ENCODE measurements around the gene VTI1A. TPM values are rescaled to one million over a fixed set of nuclear protein-coding genes. Genes with fewer than 3 reads are reported as not detected.
"Not testable (repeated sequence)": the region's sequence is repeated elsewhere in the genome, so short reads cannot be mapped to it uniquely, and the experiment has no call there.

VTI1A gene
- total and polyA plus RNA-seq, 8 donors = 7.3 to 20.2 (median 11.6) TPM

DNA sequence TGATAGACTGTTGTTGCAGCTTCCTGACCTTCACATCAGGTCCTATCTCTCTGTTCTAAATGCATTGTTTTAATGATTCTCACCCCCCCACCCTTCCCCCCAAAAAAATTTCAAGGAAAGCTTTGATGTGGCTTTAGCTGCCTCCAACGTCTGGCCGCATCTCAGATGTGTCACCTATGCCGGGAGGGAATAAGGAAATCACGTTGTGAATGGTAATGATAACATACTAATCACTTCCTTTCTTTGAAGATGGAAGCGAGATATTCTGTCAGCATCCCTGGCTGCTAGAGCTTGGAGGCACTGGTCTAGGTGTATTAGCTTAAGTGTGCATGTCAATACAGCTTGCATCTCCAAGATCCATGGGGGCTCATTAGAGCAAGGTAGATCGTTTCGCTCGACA lies 89.6 kb downstream of the VTI1A start:
- ATAC-seq (no peak), DNase-seq (no peak), FAIRE-seq (no peak)
- 94 to 95% methylated on average over 8 of the region's 8 CpGs for WGBS, 2 donors
- no peaks in the 10 kb centered on the region for H3K36me3 ChIP-seq
- H3K27me3 ChIP-seq = no peaks in the 10 kb centered on the region
- H3K27ac ChIP-seq = no peak overlapping the region
- TF ChIP-seq, protein P1, sequence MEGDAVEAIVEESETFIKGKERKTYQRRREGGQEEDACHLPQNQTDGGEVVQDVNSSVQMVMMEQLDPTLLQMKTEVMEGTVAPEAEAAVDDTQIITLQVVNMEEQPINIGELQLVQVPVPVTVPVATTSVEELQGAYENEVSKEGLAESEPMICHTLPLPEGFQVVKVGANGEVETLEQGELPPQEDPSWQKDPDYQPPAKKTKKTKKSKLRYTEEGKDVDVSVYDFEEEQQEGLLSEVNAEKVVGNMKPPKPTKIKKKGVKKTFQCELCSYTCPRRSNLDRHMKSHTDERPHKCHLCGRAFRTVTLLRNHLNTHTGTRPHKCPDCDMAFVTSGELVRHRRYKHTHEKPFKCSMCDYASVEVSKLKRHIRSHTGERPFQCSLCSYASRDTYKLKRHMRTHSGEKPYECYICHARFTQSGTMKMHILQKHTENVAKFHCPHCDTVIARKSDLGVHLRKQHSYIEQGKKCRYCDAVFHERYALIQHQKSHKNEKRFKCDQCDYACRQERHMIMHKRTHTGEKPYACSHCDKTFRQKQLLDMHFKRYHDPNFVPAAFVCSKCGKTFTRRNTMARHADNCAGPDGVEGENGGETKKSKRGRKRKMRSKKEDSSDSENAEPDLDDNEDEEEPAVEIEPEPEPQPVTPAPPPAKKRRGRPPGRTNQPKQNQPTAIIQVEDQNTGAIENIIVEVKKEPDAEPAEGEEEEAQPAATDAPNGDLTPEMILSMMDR (IDR thresholded peaks at IDR 0.05) = no peak
- H3K4me3 ChIP-seq = no peak overlapping the region
- no peaks in the 10 kb centered on the region for H3K9me3 ChIP-seq
- intact Hi-C loops (cut with DNase I) = no loop called here
- no peaks in the 10 kb centered on the region for H3K4me1 ChIP-seq

GRCh38 chr10:112538168-112538567 lies 91.2 kb downstream of the VTI1A start:
- intact Hi-C loops (cut with DNase I) = no loop called here
- WGBS, 2 donors = 91 to 96% methylated on average over 7 of the region's 7 CpGs
- Histone ChIP-seq H3K4me3 (no peak overlapping the region), H3K27ac (no peak overlapping the region), H3K36me3 (no peaks in the 10 kb centered on the region), H3K27me3 (no peaks in the 10 kb centered on the region), H3K4me1 (no peaks in the 10 kb centered on the region), H3K9me3 (no peaks in the 10 kb centered on the region)
- TF ChIP-seq, protein P1 (IDR thresholded peaks at IDR 0.05) = no peak
- DNase-seq = no peak
- no peak for FAIRE-seq
- no peak for ATAC-seq

- H3K36me3 ChIP-seq = no peaks in the 10 kb centered on the region
- no peak for FAIRE-seq
- 76% methylated on average over 3 of the region's 3 CpGs for WGBS, 2 donors
- H3K27me3 ChIP-seq = no peaks in the 10 kb centered on the region
- no peaks in the 10 kb centered on the region for H3K9me3 ChIP-seq
- intact Hi-C loops (cut with DNase I) = no loop called here
- ATAC-seq = no peak
- no peaks in the 10 kb centered on the region for H3K4me1 ChIP-seq
- TF ChIP-seq, protein P1 (IDR thresholded peaks at IDR 0.05) = no peak
- no peak overlapping the region for H3K4me3 ChIP-seq
- H3K27ac ChIP-seq = no peak overlapping the region
- no peak for DNase-seq
Observed at GRCh38 chr10:112539340-112539739, 92.3 kb downstream of the VTI1A start.

- intact Hi-C loops (cut with DNase I); H3K27ac ChIP-seq; H3K4me3 ChIP-seq; DNase-seq; H3K27me3 ChIP-seq; H3K9me3 ChIP-seq; FAIRE-seq; ATAC-seq; H3K36me3 ChIP-seq; H3K4me1 ChIP-seq: not testable (repeated sequence)
- WGBS, 2 donors = 96 to 99% methylated on average over 5 of the region's 5 CpGs
Observed at GRCh38 chr10:112542823-112543222, 95.8 kb downstream of the VTI1A start.

DNA sequence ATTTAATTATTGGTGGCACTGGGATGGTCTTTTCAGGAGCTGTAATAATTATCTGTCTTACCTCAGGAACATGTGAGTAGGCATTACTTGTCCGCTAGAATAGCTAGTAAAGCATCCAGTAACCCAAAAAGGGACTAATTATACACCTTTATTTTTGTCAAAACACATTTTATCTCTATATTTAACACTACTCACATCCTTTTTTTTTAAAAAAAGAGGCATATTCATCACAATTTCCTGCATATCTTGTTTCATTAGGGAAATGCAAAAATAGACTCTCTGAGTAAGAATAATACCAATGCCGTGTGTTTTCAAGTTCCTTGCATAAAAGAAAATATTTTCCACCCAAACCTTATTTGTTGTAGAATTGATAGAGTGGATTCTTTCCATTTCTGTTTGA lies 99.5 kb downstream of the VTI1A start:
- Histone ChIP-seq H3K9me3 (no peaks in the 10 kb centered on the region), H3K27ac (no peak overlapping the region), H3K36me3 (no peaks in the 10 kb centered on the region), H3K27me3 (no peaks in the 10 kb centered on the region), H3K4me1 (no peaks in the 10 kb centered on the region), H3K4me3 (no peak overlapping the region)
- WGBS, 2 donors = 91 to 95% methylated on average over 2 of the region's 2 CpGs
- intact Hi-C loops (cut with DNase I) = no loop called here
- ATAC-seq (no peak), DNase-seq (no peak), FAIRE-seq (no peak)
- TF ChIP-seq, protein P1 (IDR thresholded peaks at IDR 0.05) = no peak

Measured in pancreas (tissue), 10 donors.